ENCODE data around the gene KCND2.
"Not testable (repeated sequence)": the region's sequence is repeated elsewhere in the genome, so short reads cannot be mapped to it uniquely, and the experiment has no call there.

KCND2 gene

DNA sequence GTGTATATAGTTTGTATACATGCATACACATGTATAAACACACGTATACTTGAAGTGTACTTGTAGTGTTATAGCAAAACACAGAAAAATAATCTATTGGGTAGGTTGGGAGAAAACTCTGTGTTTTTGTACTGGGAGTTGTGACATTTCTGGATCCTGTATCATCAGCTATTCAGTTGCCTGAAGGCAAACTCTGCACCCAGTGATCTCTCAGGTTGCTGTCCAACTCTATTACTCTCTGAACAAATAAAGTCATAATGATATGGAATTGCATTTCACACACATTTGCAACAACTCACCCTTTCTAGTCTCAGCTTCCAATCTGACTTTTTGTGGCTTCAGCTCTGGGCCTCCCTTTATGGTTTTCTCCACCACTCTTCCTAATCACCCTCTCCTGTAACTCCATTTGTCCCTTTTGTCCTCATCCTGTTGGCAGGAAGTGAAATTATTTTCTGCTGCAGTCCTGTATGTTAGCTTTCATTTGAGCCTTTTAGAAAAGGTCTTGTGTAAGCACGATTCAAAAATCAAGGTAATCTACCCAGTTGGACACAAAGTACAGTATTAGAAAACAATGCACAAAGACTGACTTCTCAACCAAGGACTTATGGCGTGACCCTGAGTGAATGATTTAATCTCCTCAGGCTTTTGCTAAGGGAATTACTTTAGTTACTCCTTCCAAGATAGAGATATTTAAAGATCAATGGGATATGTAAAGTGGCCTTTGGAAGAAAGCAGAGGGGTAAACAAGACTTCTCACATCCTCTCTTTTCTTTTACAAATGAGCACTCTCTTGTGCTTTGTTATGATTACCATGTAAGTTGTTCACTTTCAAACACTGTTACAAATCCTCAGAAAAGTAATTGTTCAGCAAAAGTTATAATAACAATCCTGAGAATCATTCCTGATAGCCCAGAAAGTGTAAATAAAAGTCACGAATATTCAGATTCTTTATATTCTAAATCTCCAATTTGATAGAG is 249.1 kb downstream of the KCND2 start:
- no peak for DNase-seq
- no peak overlapping the region for H3K27ac Mint-ChIP-seq
- no peaks in the 10 kb centered on the region for H3K36me3 Mint-ChIP-seq (ENCODE audit: low read depth)
- H3K9me3 Mint-ChIP-seq, result no peaks in the 10 kb centered on the region
- no peak overlapping the region for H3K4me3 Mint-ChIP-seq
- H3K27me3 Mint-ChIP-seq, result no peaks in the 10 kb centered on the region
- H3K4me1 Mint-ChIP-seq (ENCODE audit: low read depth), result no peaks in the 10 kb centered on the region

DNA sequence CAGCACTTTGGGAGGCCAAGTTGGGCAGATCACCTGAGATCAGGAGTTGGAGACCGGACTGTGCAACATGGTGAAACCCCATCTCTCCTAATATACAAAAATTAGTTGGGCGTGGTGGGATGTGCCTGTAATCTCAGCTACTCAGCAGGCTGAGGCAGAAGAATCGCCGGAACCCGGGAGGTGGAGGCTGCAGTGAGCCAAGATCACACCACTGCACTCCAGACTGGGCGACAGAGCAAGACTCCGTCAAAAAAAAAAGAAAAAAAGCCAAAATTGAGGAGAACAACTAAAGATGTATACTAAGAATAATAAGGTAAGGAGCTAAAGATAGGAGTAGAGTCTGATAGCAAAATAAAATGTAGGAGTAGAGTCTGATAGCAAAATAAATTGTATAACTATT is 251.0 kb downstream of the KCND2 start:
- Mint-ChIP-seq H3K27ac (no peak overlapping the region), H3K36me3 (ENCODE audit: low read depth) (no peaks in the 10 kb centered on the region), H3K4me3 (no peak overlapping the region), H3K9me3 (no peaks in the 10 kb centered on the region), H3K27me3 (no peaks in the 10 kb centered on the region), H3K4me1 (ENCODE audit: low read depth) (no peaks in the 10 kb centered on the region)
- no peak for DNase-seq

DNA sequence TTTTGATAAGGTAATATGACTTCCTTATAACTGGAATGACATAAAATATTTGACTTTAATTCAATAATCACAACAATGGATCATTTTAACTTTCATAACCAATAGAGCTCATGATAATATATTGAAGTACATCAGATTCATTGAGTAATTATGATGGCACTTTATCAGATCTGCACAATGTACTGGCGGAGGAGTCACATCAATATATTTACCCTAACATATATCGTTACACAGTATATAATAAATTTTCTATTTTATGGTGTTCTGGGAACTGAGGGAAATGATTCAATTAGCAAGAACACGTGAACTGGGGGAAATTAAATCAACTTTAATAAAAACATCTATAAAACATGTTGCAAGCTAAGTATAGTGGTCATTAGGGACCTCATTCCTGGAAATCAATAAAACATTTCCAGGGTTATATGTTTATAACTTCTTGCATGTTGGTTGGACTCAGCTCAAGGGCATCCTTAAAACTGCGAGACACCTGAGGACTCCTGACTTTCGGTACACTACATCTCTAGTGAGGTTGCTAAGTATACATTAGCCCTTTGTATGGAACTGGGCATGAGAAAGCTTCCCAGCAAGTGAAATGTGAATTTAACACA is 254.0 kb downstream of the KCND2 start:
- Mint-ChIP-seq H3K9me3 (peaks cover 2% of the 10 kb centered on the region), H3K36me3 (ENCODE audit: low read depth) (no peaks in the 10 kb centered on the region), H3K27ac (no peak overlapping the region), H3K27me3 (no peaks in the 10 kb centered on the region), H3K4me1 (ENCODE audit: low read depth) (no peaks in the 10 kb centered on the region), H3K4me3 (no peak overlapping the region)
- DNase-seq, result no peak

DNA sequence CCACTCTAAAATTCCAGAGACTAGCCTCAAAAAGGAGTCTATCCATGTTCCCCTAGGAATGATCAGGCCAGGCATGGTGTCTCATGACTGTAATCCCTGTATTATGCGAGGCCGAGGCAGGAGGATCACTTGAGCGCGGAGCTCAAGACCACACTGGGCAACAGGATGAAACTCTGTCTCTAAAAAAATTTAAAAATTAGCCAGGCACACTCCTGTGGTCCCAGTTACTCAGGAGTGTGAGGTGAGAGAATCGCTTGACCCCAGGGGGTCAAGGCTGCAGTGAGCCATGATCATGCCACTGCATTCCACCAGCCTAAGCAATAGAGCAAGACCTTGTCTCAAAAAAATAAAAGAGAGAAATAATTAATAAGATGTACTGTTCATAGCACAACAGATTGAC is 256.8 kb downstream of the KCND2 start:
- DNase-seq, result no peak
- no peak overlapping the region for H3K4me3 Mint-ChIP-seq
- no peaks in the 10 kb centered on the region for H3K4me1 Mint-ChIP-seq (ENCODE audit: low read depth)
- H3K36me3 Mint-ChIP-seq (ENCODE audit: low read depth), result no peaks in the 10 kb centered on the region
- peaks cover 2% of the 10 kb centered on the region for H3K9me3 Mint-ChIP-seq
- no peak overlapping the region for H3K27ac Mint-ChIP-seq
- H3K27me3 Mint-ChIP-seq, result no peaks in the 10 kb centered on the region

DNA sequence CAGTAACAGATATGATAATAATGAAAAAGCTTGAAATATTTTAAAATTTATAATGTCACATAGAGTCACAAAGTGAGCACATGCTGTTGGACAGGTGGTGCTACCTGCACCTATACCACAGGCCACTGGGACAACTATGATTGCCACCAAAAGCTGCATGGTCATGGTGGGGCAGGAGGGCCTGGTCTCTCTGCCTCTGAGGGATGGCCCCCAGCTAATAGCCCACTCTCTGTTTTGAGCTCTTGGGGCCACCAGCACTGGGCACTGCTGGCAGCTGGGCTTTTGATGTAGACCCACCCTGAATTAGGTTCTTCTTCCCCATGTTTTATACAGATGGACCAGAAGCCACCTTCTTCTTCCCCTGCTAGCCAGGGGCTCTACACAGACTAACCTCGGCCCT is 265.4 kb downstream of the KCND2 start:
- Mint-ChIP-seq H3K9me3 (no peaks in the 10 kb centered on the region), H3K36me3 (ENCODE audit: low read depth) (no peaks in the 10 kb centered on the region), H3K27me3 (no peaks in the 10 kb centered on the region), H3K27ac (no peak overlapping the region), H3K4me1 (ENCODE audit: low read depth) (no peaks in the 10 kb centered on the region), H3K4me3 (no peak overlapping the region)
- DNase-seq, result no peak

DNA sequence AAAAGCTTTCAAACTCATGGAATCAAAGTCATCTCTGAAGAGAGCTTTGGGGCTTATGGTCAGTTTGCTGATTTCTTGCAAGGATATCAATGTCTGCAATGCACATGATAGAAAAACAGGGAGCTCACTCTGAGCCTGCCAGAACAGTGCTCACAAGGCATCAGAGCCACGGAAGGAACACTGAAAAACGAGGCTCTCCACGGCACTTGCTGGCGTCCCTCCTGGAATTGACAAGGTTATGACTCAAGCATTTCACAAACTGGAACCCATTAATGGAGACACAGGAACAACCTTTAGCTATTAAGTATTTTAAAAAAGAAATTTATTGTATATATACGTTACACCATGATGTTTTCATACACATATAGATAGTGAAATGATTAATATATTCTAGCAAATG is 266.3 kb downstream of the KCND2 start:
- Mint-ChIP-seq H3K4me3 (no peak overlapping the region), H3K36me3 (ENCODE audit: low read depth) (no peaks in the 10 kb centered on the region), H3K27ac (no peak overlapping the region), H3K4me1 (ENCODE audit: low read depth) (no peaks in the 10 kb centered on the region), H3K27me3 (no peaks in the 10 kb centered on the region), H3K9me3 (no peaks in the 10 kb centered on the region)
- no peak for DNase-seq

DNA sequence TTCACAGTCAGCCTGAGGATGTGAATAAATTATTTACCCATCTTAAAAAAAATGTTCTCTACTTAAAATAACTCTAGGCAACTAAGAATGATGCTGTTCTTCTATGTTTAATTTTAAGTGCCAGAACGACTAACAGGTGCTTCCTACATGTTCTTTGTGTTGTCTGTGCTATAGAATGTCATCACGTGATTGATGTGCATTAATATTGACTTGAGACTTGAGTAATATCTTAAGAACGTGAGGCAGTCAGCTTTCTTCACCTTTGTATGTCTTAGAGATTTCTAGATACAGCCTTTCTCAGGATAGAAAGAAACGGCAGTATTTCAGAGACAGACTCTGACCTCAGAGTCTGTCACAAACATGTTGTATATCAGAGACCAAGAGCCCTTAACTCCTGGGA is 274.6 kb downstream of the KCND2 start:
- no peak for DNase-seq

DNA sequence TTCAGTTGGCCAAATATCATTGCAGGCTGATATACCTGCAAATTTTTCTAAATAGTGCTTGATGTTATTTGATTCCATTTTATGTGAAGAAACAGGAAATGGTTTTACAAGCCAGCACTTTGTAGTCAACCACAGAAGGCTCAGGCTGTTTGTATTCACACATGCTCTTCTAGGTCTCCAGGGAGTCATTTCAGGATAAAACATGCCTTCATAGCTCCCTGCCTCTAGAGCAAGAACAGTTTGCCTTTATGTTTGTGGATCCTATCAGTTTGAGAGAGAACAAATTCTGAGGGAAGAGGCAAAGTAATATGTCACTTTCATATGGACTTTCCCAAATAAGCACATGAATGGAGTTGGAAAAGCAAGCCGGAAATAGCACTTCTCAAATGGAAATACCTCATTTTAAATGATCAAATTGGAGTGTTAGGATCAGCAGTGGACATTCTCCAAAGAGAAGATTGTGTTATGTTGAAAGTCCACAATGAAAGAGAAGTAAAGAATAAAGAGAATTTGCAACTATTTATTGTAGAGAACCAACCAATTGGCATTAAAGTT is 277.6 kb downstream of the KCND2 start:
- Mint-ChIP-seq H3K27me3 (no peaks in the 10 kb centered on the region), H3K9me3 (no peaks in the 10 kb centered on the region), H3K4me3 (no peak overlapping the region), H3K27ac (no peak overlapping the region), H3K36me3 (ENCODE audit: low read depth) (no peaks in the 10 kb centered on the region), H3K4me1 (ENCODE audit: low read depth) (no peaks in the 10 kb centered on the region)
- DNase-seq, result no peak

More for the DNA sequence above, 274.6 kb downstream of the KCND2 start:
- Mint-ChIP-seq H3K4me3 (no peak overlapping the region), H3K36me3 (ENCODE audit: low read depth) (no peaks in the 10 kb centered on the region), H3K4me1 (ENCODE audit: low read depth) (no peaks in the 10 kb centered on the region), H3K27ac (no peak overlapping the region), H3K9me3 (peaks cover 3% of the 10 kb centered on the region), H3K27me3 (no peaks in the 10 kb centered on the region)

DNA sequence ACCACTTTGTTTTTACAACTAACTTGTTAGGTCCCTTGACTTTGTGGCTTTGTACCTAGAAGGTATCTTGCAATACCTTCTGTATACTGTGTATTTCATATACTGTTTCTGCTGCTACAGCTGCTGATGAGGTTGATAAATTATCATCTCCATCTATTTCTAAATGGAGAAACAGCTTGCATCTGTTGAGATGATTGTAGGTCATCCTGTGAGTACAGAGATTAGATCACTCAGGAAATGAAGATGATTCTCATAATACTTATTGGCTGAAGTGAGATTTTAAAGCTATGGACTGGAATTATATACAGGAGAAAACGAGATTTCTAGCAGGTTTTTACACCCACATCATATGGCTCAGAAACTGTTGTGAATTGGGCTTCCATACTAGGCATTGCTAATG is 280.5 kb downstream of the KCND2 start:
- no peak overlapping the region for H3K4me3 Mint-ChIP-seq
- H3K36me3 Mint-ChIP-seq (ENCODE audit: low read depth), result no peaks in the 10 kb centered on the region
- no peaks in the 10 kb centered on the region for H3K4me1 Mint-ChIP-seq (ENCODE audit: low read depth)
- H3K27me3 Mint-ChIP-seq, result no peaks in the 10 kb centered on the region
- no peak for DNase-seq
- H3K27ac Mint-ChIP-seq, result no peak overlapping the region
- no peaks in the 10 kb centered on the region for H3K9me3 Mint-ChIP-seq

DNA sequence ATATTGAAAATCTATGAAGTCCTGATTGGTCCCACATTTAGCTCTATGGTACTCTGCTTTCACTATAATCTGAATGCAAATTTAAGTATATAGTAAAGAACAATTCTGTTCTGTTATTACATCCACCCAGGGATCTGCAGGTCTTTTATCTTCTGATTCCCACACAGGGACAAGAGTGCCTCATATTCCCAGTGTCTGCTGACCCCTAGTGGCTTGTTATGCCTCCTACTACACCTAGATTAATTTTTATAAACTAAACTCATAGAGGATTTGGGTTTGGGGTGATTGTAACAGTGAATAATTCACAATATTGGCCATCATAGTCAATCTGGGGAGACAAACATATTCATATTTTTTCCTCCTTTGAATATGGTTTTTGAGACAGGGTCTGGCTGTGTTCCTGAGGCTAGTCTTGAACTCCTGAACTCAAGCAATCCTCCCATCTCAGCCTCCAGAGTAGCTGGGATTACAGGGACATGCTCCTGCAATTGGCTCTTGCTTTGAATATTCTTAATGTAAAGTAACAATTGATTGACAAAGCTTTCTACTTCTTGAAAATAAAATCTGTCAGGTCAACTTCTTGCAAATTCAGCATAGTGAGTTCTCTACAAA is 282.1 kb downstream of the KCND2 start:
- Mint-ChIP-seq H3K36me3 (ENCODE audit: low read depth) (no peaks in the 10 kb centered on the region), H3K4me3 (no peak overlapping the region), H3K9me3 (no peaks in the 10 kb centered on the region), H3K27me3 (no peaks in the 10 kb centered on the region), H3K27ac (no peak overlapping the region), H3K4me1 (ENCODE audit: low read depth) (no peaks in the 10 kb centered on the region)
- DNase-seq, result no peak

DNA sequence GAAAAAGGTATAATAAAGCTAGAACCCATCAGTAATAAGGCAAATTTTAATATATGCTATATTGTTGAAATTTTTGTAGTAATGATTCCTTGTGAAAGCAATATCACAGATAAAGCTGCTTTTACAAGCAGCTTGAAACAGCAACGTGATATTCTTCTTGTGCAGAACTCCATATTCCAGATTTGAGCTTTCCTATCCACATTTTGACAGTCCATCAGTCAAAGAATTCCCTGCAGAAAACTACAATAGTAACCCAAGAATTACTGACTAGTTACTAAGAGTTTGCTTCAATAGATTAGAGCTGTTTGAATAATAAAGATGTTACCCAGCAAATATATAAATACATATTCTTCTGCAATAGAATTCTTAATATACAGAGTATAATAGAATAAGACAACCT is 291.2 kb downstream of the KCND2 start:
- H3K27ac Mint-ChIP-seq, result no peak overlapping the region
- no peaks in the 10 kb centered on the region for H3K36me3 Mint-ChIP-seq (ENCODE audit: low read depth)
- H3K4me1 Mint-ChIP-seq (ENCODE audit: low read depth), result no peaks in the 10 kb centered on the region
- no peak overlapping the region for H3K4me3 Mint-ChIP-seq
- no peaks in the 10 kb centered on the region for H3K27me3 Mint-ChIP-seq
- no peak for DNase-seq
- no peaks in the 10 kb centered on the region for H3K9me3 Mint-ChIP-seq

DNA sequence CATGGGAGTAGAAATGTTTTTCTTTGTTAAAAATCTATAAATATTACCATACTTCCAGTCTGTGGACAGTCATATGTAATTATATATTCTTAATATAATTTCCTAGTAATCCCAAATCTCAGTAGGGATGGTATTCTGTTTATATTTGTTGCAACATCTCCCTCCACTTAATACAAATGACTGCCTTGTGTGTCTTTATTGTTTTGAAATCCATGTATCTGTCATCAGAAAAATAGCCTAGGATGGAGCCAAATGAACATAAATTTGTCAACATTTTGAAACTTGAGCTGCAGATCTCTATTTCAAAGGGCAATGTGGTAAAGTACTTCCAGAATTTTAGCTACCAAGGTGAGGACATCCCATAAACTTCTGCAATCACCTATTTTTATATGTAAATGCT is 294.2 kb downstream of the KCND2 start:
- H3K27me3 Mint-ChIP-seq, result no peaks in the 10 kb centered on the region

DNA sequence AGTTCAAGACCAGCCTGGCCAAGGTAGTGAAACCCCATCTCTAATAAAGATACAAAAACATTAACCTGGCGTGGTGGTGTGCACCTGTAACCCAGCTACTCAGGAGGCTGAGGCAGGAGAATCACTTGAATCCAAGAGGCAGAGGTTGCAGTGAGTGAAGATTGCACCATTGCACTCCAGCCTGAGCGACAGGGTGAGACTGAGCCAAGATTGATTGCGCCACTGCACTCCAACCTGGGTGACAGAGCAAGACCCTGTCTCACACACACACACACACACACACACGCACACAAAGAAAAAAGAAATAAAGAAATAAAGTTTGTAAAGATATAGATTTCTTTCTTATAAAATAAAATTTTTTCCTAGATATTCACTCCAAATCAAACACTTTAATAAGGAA is 305.7 kb downstream of the KCND2 start:
- not testable (repeated sequence) for H3K9me3 Mint-ChIP-seq; H3K27me3 Mint-ChIP-seq; DNase-seq; H3K4me3 Mint-ChIP-seq; H3K27ac Mint-ChIP-seq; H3K36me3 Mint-ChIP-seq (ENCODE audit: low read depth); H3K4me1 Mint-ChIP-seq (ENCODE audit: low read depth)

More for the DNA sequence above, 294.2 kb downstream of the KCND2 start:
- Mint-ChIP-seq H3K4me3 (no peak overlapping the region), H3K4me1 (ENCODE audit: low read depth) (no peaks in the 10 kb centered on the region), H3K9me3 (no peaks in the 10 kb centered on the region), H3K27ac (no peak overlapping the region), H3K36me3 (ENCODE audit: low read depth) (no peaks in the 10 kb centered on the region)
- no peak for DNase-seq

DNA sequence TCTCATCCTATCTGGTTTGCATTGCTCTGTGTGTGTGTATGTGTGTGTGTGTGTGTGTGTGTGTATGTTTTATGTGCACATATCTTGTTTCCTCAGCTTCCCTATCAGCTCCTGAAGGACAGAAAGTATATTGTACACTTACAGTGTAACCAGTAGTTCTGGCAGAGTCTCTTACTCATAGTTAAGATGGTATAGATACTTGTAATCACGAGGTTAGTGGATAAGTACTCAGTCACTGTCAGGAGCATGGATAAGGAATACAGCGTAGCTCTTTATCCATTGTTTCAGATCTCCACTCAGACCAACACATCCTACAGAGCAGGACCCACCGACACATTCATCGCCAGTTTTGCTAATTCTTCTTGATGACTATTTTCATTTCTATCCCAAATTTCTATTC is 309.9 kb downstream of the KCND2 start:
- Mint-ChIP-seq H3K9me3 (no peaks in the 10 kb centered on the region), H3K27ac (no peak overlapping the region), H3K36me3 (ENCODE audit: low read depth) (no peaks in the 10 kb centered on the region), H3K27me3 (no peaks in the 10 kb centered on the region), H3K4me3 (no peak overlapping the region), H3K4me1 (ENCODE audit: low read depth) (no peaks in the 10 kb centered on the region)
- no peak for DNase-seq

Data from activated T-cell treated with anti-CD3 and anti-CD28 coated beads, Interleukin-2, amount 50 U/mL, for 24 hours (primary cell).